Smooth muscle cell (in vitro differentiated cells): ENCODE data around the gene S100Z. TPM values are rescaled to one million over a fixed set of nuclear protein-coding genes. Genes with fewer than 3 reads are reported as not detected.

ENCODE experiments used
- DNase-seq: peaks from one replicate; lab custom pipeline; 2025; ENCODE audit not compliant: unreplicated experiment; lab: John Stamatoyannopoulos, UW
- H2AFZ ChIP-seq: fragments of 200-600 bp; sonication (generic); 2 replicates; pipeline ENCODE4 v1.6.0; 2016; ENCODE audit warnings: antibody characterized with exemption, low read depth, mild to moderate bottlenecking
- H3F3A ChIP-seq: fragments of 200-600 bp; sonication (generic); 2 replicates; pipeline ENCODE4 v1.6.0; 2017; ENCODE audit warnings: antibody characterized with exemption, low read depth
- H3K27ac ChIP-seq: fragments of 200-600 bp; sonication (generic); 2 replicates; pipeline ENCODE4 v1.5.1; 2016; ENCODE audit warnings: low read depth, mild to moderate bottlenecking
- H3K27me3 ChIP-seq: fragments of 200-600 bp; sonication (generic); 2 replicates; pipeline ENCODE4 v1.6.1; 2016; ENCODE audit warnings: low read depth, mild to moderate bottlenecking
- H3K36me3 ChIP-seq: fragments of 200-600 bp; sonication (generic); 2 replicates; pipeline ENCODE4 v1.5.1; 2016; ENCODE audit warnings: low read depth
- H3K4me1 ChIP-seq: fragments of 200-600 bp; sonication (generic); 2 replicates; pipeline ENCODE4 v1.5.1; 2016; ENCODE audit warnings: low read depth
- H3K4me2 ChIP-seq: fragments of 200-600 bp; sonication (generic); 2 replicates; pipeline ENCODE4 v1.6.0; 2016; ENCODE audit warnings: mild to moderate bottlenecking
- H3K4me3 ChIP-seq: fragments of 200-600 bp; sonication (generic); 2 replicates; pipeline ENCODE4 v1.5.1; 2016; ENCODE audit warnings: mild to moderate bottlenecking
- H3K79me2 ChIP-seq: fragments of 200-600 bp; sonication (generic); 2 replicates; pipeline ENCODE4 v1.6.0; 2016; ENCODE audit warnings: low read depth, mild to moderate bottlenecking
- H3K9ac ChIP-seq: fragments of 200-600 bp; sonication (generic); 2 replicates; pipeline ENCODE4 v1.6.0; 2016; ENCODE audit warnings: low read depth
- H3K9me3 ChIP-seq: fragments of 200-600 bp; sonication (generic); replicated peaks from 2 replicates; pipeline ENCODE4 v1.5.1; 2016; ENCODE audit warnings: low read depth
- H4K20me1 ChIP-seq: fragments of 200-600 bp; sonication (generic); 2 replicates; pipeline ENCODE4 v1.6.0; 2016; ENCODE audit warnings: low read depth
- WGBS: methylation state at CpG from one replicate; pipeline ENCODE4 v1.1.7; 2016; ENCODE audit warnings: low lambda C conversion rate; 5-methylcytosine and 5-hydroxymethylcytosine counted together
- polyA plus RNA-seq: library from polyadenylated mRNA; unstranded; fragments of >200 nt; fragmentation: Nextera tagmentation; extraction: Ambion mirVana; gene quantifications from 2 replicates; pipeline ENCODE4 v1.2.1, GENCODE V29; 2016
- total RNA-seq: library from RNA; depleted of rRNA; stranded (reverse); fragments of >200 nt; gene quantifications from 2 replicates; pipeline ENCODE4 v1.2.3, GENCODE V29; 2014
- TF ChIP-seq, protein P1 (sequence below): fragments of 200-600 bp; sonication (generic); IDR thresholded peaks from 2 replicates; pipeline ENCODE4 v1.5.1; 2017; ENCODE audit warnings: borderline replicate concordance, mild to moderate bottlenecking, antibody characterized with exemption; ENCODE audit not compliant: insufficient read depth, poor library complexity, severe bottlenecking

Gene S100Z
- total and polyA plus RNA-seq, 2 experiments from 2014 or later: 0.34 TPM; not detected in 1

DNA sequence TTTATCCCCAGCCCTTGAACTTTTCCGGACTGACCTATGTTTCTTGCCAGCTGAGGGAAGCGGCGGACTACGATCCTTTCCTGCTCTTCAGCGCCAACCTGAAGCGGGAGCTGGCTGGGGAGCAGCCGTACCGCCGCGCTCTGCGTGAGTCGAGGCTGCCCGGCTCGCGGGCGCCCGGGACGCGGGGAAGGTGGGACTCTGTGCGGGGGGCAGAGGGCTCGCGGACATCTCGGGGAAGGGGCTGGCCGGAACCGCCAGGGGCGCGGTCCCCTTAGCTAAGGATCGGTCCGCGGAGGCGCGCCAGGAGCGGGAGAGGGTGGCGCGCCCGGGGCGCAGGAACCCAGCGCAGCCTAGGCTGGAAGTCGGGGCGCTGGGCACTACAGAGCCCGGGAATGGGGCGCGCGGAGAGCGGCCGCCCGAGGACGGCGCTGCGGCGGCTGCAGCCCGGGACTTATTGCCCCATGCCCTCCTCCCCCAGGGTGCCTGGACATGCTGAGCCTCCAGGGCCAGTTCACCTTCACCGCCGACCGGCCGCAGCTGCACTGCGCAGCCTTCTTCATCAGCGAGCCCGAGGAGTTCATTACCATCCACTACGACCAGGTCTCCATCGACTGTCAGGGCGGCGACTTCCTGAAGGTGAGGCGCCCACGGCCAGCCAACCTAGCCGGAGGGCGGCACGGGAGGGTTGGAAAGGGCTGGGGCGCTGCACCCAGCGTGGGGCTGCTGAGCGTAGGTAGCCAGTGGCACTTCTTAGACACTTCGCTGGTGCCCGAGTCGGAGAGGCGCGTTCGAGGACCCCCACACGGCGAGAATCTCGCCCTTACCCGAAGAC is 104.0 kb downstream of the S100Z start:
- Histone ChIP-seq H3K9me3 (no peaks in the 10 kb centered on the region), H3K4me1 (peaks cover 4% of the 10 kb centered on the region), H3K79me2 (peaks cover 10% of the 10 kb centered on the region), H3K27me3 (peaks cover 14% of the 10 kb centered on the region), H3F3A (no peaks in the 10 kb centered on the region), H3K27ac (no peak overlapping the region), H3K36me3 (no peaks in the 10 kb centered on the region), H3K9ac (no peak overlapping the region), H3K4me2 (peak overlapping the region; percentile 89), H4K20me1 (no peaks in the 10 kb centered on the region), H2AFZ (peak overlapping the region; percentile 70), H3K4me3 (peak overlapping the region; percentile 49)
- DNase-seq: no peak
- 2% methylated on average over 58 of the region's 81 CpGs for WGBS
- TF ChIP-seq, protein P1, sequence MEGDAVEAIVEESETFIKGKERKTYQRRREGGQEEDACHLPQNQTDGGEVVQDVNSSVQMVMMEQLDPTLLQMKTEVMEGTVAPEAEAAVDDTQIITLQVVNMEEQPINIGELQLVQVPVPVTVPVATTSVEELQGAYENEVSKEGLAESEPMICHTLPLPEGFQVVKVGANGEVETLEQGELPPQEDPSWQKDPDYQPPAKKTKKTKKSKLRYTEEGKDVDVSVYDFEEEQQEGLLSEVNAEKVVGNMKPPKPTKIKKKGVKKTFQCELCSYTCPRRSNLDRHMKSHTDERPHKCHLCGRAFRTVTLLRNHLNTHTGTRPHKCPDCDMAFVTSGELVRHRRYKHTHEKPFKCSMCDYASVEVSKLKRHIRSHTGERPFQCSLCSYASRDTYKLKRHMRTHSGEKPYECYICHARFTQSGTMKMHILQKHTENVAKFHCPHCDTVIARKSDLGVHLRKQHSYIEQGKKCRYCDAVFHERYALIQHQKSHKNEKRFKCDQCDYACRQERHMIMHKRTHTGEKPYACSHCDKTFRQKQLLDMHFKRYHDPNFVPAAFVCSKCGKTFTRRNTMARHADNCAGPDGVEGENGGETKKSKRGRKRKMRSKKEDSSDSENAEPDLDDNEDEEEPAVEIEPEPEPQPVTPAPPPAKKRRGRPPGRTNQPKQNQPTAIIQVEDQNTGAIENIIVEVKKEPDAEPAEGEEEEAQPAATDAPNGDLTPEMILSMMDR: no peak

DNA sequence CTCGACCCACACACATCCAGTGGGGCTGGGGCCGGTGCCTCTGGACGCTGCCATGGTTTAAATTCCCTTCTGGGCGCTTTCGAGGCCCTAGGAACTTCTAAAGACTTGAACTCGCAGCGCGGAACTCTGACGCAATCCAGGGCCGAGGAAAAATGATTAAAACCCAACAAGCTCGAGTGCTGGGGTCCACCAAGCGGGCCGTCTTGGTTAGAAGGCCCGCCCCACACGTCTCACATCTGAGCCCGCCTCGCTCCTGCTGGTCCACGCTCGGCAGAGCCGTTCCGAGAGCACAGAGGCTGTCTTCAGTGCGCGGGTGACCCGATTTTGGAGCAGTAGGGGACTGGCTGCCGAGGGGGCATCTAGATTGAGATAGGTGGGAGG is 104.6 kb downstream of the S100Z start:
- H3K4me3 ChIP-seq: peak overlapping the region; percentile 49
- H3F3A ChIP-seq: no peaks in the 10 kb centered on the region
- H3K4me2 ChIP-seq: peak overlapping the region; percentile 89
- H4K20me1 ChIP-seq: no peaks in the 10 kb centered on the region
- no peaks in the 10 kb centered on the region for H3K36me3 ChIP-seq
- H2AFZ ChIP-seq: peak overlapping the region; percentile 70
- peaks cover 14% of the 10 kb centered on the region for H3K27me3 ChIP-seq
- peaks cover 4% of the 10 kb centered on the region for H3K4me1 ChIP-seq
- H3K9me3 ChIP-seq: no peaks in the 10 kb centered on the region
- no peak overlapping the region for H3K9ac ChIP-seq
- TF ChIP-seq, protein P1: no peak
- DNase-seq: no peak
- WGBS: 17% methylated on average over 25 of the region's 25 CpGs
- H3K79me2 ChIP-seq: peaks cover 10% of the 10 kb centered on the region
- H3K27ac ChIP-seq: no peak overlapping the region

GRCh38 chr5:76956033-76956432 is 106.2 kb downstream of the S100Z start:
- no peak overlapping the region for H3K4me3 ChIP-seq
- 76% methylated on average over 2 of the region's 2 CpGs for WGBS
- no peaks in the 10 kb centered on the region for H3K9me3 ChIP-seq
- no peaks in the 10 kb centered on the region for H3F3A ChIP-seq
- H3K4me2 ChIP-seq: no peak overlapping the region
- TF ChIP-seq, protein P1: no peak
- no peak overlapping the region for H3K9ac ChIP-seq
- no peak overlapping the region for H3K27ac ChIP-seq
- H3K79me2 ChIP-seq: peaks cover 10% of the 10 kb centered on the region
- no peak for DNase-seq
- no peaks in the 10 kb centered on the region for H3K36me3 ChIP-seq
- H3K4me1 ChIP-seq: peaks cover 4% of the 10 kb centered on the region
- H2AFZ ChIP-seq: no peak overlapping the region
- H4K20me1 ChIP-seq: no peaks in the 10 kb centered on the region
- H3K27me3 ChIP-seq: peaks cover 14% of the 10 kb centered on the region
